ENCODE results near the gene CRELD1.

DNA sequence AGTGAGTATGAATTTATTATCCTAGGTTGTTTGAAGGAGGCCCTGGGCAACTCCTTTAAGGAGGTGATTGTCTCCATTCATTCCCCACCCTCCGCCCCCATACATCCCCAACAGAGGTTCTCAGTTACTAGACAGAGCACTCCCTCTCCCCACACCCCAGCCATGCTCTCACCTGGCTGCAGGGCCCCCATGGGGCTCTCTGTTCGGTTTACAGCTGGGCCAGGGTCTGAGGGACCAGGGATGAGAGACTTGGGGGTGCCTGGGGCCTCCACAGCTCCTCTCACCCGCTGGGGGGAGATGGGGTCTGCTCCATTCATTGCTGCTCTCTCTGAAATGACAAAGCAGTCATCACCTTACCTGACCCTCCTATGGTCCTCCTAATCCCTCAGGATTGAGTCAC is 15.0 kb downstream of the CRELD1 start:
- TF ChIP-seq CTCF (conservative IDR thresholded peaks at IDR 0.05; ENCODE audit: low read depth, low read length), result no peak
- TF ChIP-seq, protein P1, sequence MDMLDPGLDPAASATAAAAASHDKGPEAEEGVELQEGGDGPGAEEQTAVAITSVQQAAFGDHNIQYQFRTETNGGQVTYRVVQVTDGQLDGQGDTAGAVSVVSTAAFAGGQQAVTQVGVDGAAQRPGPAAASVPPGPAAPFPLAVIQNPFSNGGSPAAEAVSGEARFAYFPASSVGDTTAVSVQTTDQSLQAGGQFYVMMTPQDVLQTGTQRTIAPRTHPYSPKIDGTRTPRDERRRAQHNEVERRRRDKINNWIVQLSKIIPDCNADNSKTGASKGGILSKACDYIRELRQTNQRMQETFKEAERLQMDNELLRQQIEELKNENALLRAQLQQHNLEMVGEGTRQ (IDR thresholded peaks at IDR 0.05; ENCODE audit: low read depth, low read length), result no peak

Measured in IMR-90 (cell line).